ENCODE measurements around the gene TJAP1. TPM values are rescaled to one million over a fixed set of nuclear protein-coding genes. Genes with fewer than 3 reads are reported as not detected.

Gene TJAP1
- total RNA-seq, 2 donors from 2014 or later = 15.8 to 22.0 TPM

- H3K27ac ChIP-seq = peak overlapping the region; percentile 19 to 54
- no peaks in the 10 kb centered on the region for H3K9me3 ChIP-seq
- no peaks in the 10 kb centered on the region for H3K27me3 ChIP-seq
- no peaks in the 10 kb centered on the region for H3K36me3 ChIP-seq
- DNase-seq (ENCODE audit: low spot score) = no peak
- TF ChIP-seq CTCF (IDR thresholded peaks at IDR 0.05) = no peak
- no peak overlapping the region for H3K4me3 ChIP-seq
- H3K4me1 ChIP-seq = peaks cover 0 to 7% of the 10 kb centered on the region in 2 donors
Observed at GRCh38 chr6:43468748-43469681, 8.4 kb upstream of the TJAP1 start.

- Histone ChIP-seq H3K27me3 (no peaks in the 10 kb centered on the region), H3K36me3 (no peaks in the 10 kb centered on the region), H3K9me3 (no peaks in the 10 kb centered on the region), H3K27ac (no peak overlapping the region), H3K4me3 (no peak overlapping the region), H3K4me1 (peaks cover 0 to 7% of the 10 kb centered on the region in 2 donors)
- no peak for TF ChIP-seq CTCF (IDR thresholded peaks at IDR 0.05)
- DNase-seq (ENCODE audit: low spot score) = no peak
Observed at GRCh38 chr6:43469947-43470346, 7.4 kb upstream of the TJAP1 start.

GRCh38 chr6:43471399-43471798 is 6.0 kb upstream of the TJAP1 start:
- H3K4me1 ChIP-seq = peaks cover 0 to 7% of the 10 kb centered on the region in 2 donors
- no peak overlapping the region for H3K4me3 ChIP-seq
- H3K9me3 ChIP-seq = no peaks in the 10 kb centered on the region
- no peak overlapping the region for H3K27ac ChIP-seq
- no peaks in the 10 kb centered on the region for H3K27me3 ChIP-seq
- no peaks in the 10 kb centered on the region for H3K36me3 ChIP-seq
- TF ChIP-seq CTCF (IDR thresholded peaks at IDR 0.05) = no peak
- no peak for DNase-seq (ENCODE audit: low spot score)

- Histone ChIP-seq H3K9me3 (no peaks in the 10 kb centered on the region), H3K36me3 (no peaks in the 10 kb centered on the region), H3K27ac (no peak overlapping the region), H3K4me3 (no peak overlapping the region), H3K4me1 (peaks cover 0 to 12% of the 10 kb centered on the region in 2 donors), H3K27me3 (no peaks in the 10 kb centered on the region)
- DNase-seq (ENCODE audit: low spot score) = no peak
- TF ChIP-seq CTCF (IDR thresholded peaks at IDR 0.05) = no peak
Observed at GRCh38 chr6:43472515-43472914, 4.9 kb upstream of the TJAP1 start.

GRCh38 chr6:43475516-43475915 is 1.9 kb upstream of the TJAP1 start:
- Histone ChIP-seq H3K4me3 (no peak overlapping the region), H3K27me3 (no peaks in the 10 kb centered on the region), H3K36me3 (no peaks in the 10 kb centered on the region), H3K27ac (no peak overlapping the region), H3K9me3 (no peaks in the 10 kb centered on the region), H3K4me1 (peaks cover 0 to 19% of the 10 kb centered on the region in 2 donors)
- no peak for TF ChIP-seq CTCF (IDR thresholded peaks at IDR 0.05)
- no peak for DNase-seq (ENCODE audit: low spot score)
